Activated CD4-positive, alpha-beta memory T cell treated with anti-CD3 and anti-CD28 coated beads for 36 hours (primary cell): ENCODE results near the gene BBS2. TPM values are rescaled to one million over a fixed set of nuclear protein-coding genes. Genes with fewer than 3 reads are reported as not detected.
"Not testable (repeated sequence)": the region's sequence is repeated elsewhere in the genome, so short reads cannot be mapped to it uniquely, and the experiment has no call there.

Experiments used
- CTCF ChIA-PET: fragments of 350-600 bp; sonication (Branson Sonifier 250); formaldehyde crosslinking; loops from one replicate; lab custom pipeline; 2021; ENCODE audit warnings: antibody characterized with exemption, inconsistent platforms; lab: Charles Lee
- POLR2A ChIA-PET: fragments of 350-600 bp; sonication (Branson Sonifier 250); formaldehyde crosslinking; loops from one replicate; lab custom pipeline; 2021; ENCODE audit warnings: antibody characterized with exemption; lab: Charles Lee
- DNase-seq: peaks from one replicate; pipeline ENCODE4 v3.0.0-alpha.2; 2020
- H3K27ac Mint-ChIP-seq: one replicate; pipeline ENCODE4 v1.8.0; 2021; ENCODE audit warnings: mixed read lengths
- H3K27me3 Mint-ChIP-seq: one replicate; pipeline ENCODE4 v1.8.0; 2021; ENCODE audit warnings: mixed read lengths
- H3K36me3 Mint-ChIP-seq: one replicate; pipeline ENCODE4 v1.8.0; 2021; ENCODE audit warnings: mixed read lengths
- H3K4me1 Mint-ChIP-seq: one replicate; pipeline ENCODE4 v1.8.0; 2021; ENCODE audit warnings: low read depth, mixed read lengths
- H3K4me3 Mint-ChIP-seq: one replicate; pipeline ENCODE4 v1.8.0; 2021; ENCODE audit warnings: mild to moderate bottlenecking, mixed read lengths
- H3K9me3 Mint-ChIP-seq: one replicate; pipeline ENCODE4 v1.8.0; 2021; ENCODE audit warnings: mixed read lengths
- intact Hi-C: fragments of 100-400 bp; cut with micrococcal nuclease; formaldehyde crosslinking; loops from one replicate; pipeline ENCODE4 v1.15.1; 2023
- total RNA-seq, 2 experiments: library from RNA; stranded (reverse); gene quantifications; one replicate each; pipeline ENCODE4 v1.2.3, GENCODE V29; 2021

The BBS2 gene
- total RNA-seq, 2 experiments from 2014 or later = 21.5 to 22.6 TPM

GRCh38 chr16:56515665-56516064, 4.2 kb downstream of the BBS2 start:
- Mint-ChIP-seq H3K4me3 (no peak overlapping the region), H3K27ac (no peak overlapping the region), H3K27me3 (no peaks in the 10 kb centered on the region), H3K9me3 (no peaks in the 10 kb centered on the region), H3K4me1 (peaks cover 45% of the 10 kb centered on the region), H3K36me3 (peaks cover 3% of the 10 kb centered on the region)
- ChIA-PET CTCF (interaction anchor here (0.9 to 3.3 kb wide), 3 partner anchors 85 to 186 kb away, joined by 3 to 20 read pairs (median 3); no protein-coding TSS in a partner anchor), POLR2A (no interaction called here)
- intact Hi-C loops = no loop called here
- DNase-seq = no peak

- POLR2A ChIA-PET = no interaction called here
- DNase-seq = no peak
- no peak overlapping the region for H3K4me3 Mint-ChIP-seq
- CTCF ChIA-PET = interaction anchor here (0.6 to 2.2 kb wide), 8 partner anchors 23 to 187 kb away, joined by 3 to 34 read pairs (median 5); no protein-coding TSS in a partner anchor
- H3K27ac Mint-ChIP-seq = no peak overlapping the region
- peaks cover 38% of the 10 kb centered on the region for H3K4me1 Mint-ChIP-seq
- intact Hi-C loops = loop anchor here (1.0 kb wide), 1 partner anchor 187 kb away; no protein-coding TSS in a partner anchor
- no peaks in the 10 kb centered on the region for H3K9me3 Mint-ChIP-seq
- H3K27me3 Mint-ChIP-seq = no peaks in the 10 kb centered on the region
- peaks cover 4% of the 10 kb centered on the region for H3K36me3 Mint-ChIP-seq
Observed at GRCh38 chr16:56514845-56515244, 5.0 kb downstream of the BBS2 start.

GRCh38 chr16:56513972-56514371, 5.9 kb downstream of the BBS2 start:
- H3K4me3 Mint-ChIP-seq = no peak overlapping the region
- H3K4me1 Mint-ChIP-seq = peaks cover 36% of the 10 kb centered on the region
- no peak overlapping the region for H3K27ac Mint-ChIP-seq
- H3K27me3 Mint-ChIP-seq = no peaks in the 10 kb centered on the region
- POLR2A ChIA-PET = no interaction called here
- DNase-seq = peak; percentile 57
- H3K9me3 Mint-ChIP-seq = no peaks in the 10 kb centered on the region
- peaks cover 6% of the 10 kb centered on the region for H3K36me3 Mint-ChIP-seq
- intact Hi-C loops = loop anchor here (1.0 kb wide), 1 partner anchor 188 kb away; no protein-coding TSS in a partner anchor
- CTCF ChIA-PET = interaction anchor here (1.1 to 2.2 kb wide), 12 partner anchors 10 to 188 kb away, joined by 3 to 34 read pairs (median 4); no protein-coding TSS in a partner anchor

GRCh38 chr16:56513091-56513490, 6.7 kb downstream of the BBS2 start:
- Mint-ChIP-seq H3K27ac (no peak overlapping the region), H3K36me3 (peaks cover 11% of the 10 kb centered on the region), H3K9me3 (no peaks in the 10 kb centered on the region), H3K4me3 (no peak overlapping the region), H3K27me3 (no peaks in the 10 kb centered on the region), H3K4me1 (peaks cover 32% of the 10 kb centered on the region)
- CTCF ChIA-PET = interaction anchor here (1.0 to 2.2 kb wide), 8 partner anchors 11 to 189 kb away, joined by 3 to 34 read pairs (median 4); no protein-coding TSS in a partner anchor
- intact Hi-C loops = no loop called here
- POLR2A ChIA-PET = interaction anchor here (0.6 kb wide), 1 partner anchor 93 kb away, joined by 3 read pairs; no protein-coding TSS in a partner anchor
- DNase-seq = no peak

DNA sequence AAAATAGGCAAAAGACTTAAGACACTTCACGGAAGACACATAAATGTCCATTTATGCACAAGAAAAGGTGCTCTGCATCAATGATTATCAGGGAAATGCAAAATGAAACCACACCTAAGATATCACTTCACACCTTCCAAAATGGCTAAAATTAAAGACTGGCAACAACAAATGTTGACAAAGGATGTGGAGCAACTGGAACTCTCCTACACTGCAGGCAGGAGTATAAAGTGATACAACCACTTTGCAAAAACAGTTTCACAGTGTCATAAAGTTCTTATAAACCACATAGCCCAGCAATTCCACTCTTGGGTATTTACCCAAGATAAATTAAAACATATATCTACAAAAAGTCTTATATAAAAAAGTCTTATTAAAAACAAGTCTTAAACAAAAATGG, 7.8 kb downstream of the BBS2 start:
- no peak for DNase-seq
- H3K36me3 Mint-ChIP-seq = peaks cover 16% of the 10 kb centered on the region
- ChIA-PET POLR2A (no interaction called here), CTCF (interaction anchor here (1.0 kb wide), 1 partner anchor 190 kb away, joined by 3 read pairs; no protein-coding TSS in a partner anchor)
- intact Hi-C loops = no loop called here
- H3K27ac Mint-ChIP-seq = no peak overlapping the region
- no peaks in the 10 kb centered on the region for H3K27me3 Mint-ChIP-seq
- H3K9me3 Mint-ChIP-seq = no peaks in the 10 kb centered on the region
- H3K4me3 Mint-ChIP-seq = no peak overlapping the region
- peaks cover 23% of the 10 kb centered on the region for H3K4me1 Mint-ChIP-seq

GRCh38 chr16:56510544-56510943, 9.3 kb downstream of the BBS2 start:
- H3K27ac Mint-ChIP-seq = no peak overlapping the region
- peaks cover 15% of the 10 kb centered on the region for H3K4me1 Mint-ChIP-seq
- intact Hi-C loops = no loop called here
- H3K27me3 Mint-ChIP-seq = no peaks in the 10 kb centered on the region
- H3K4me3 Mint-ChIP-seq = no peak overlapping the region
- POLR2A ChIA-PET = no interaction called here
- peaks cover 19% of the 10 kb centered on the region for H3K36me3 Mint-ChIP-seq
- H3K9me3 Mint-ChIP-seq = no peaks in the 10 kb centered on the region
- CTCF ChIA-PET = no interaction called here
- DNase-seq = no peak

DNA sequence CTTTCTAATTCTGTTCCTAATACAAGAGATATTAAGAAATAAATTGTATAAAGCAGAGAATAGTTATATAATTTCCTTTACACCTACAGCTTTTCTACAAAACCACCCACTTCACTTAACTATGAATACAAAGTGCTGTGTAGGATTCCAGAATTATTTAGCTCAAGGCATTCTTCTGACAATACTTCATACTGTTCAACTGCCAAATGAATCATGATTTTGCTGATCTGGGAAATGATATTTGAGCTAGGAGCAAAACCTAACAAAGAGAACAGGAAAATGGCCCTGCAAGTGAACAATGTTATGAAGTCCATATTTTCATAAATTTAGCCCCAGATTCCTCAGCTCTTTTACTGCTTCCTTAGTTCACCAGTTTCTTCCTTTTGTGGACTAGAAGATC, 12.9 kb downstream of the BBS2 start:
- Mint-ChIP-seq H3K27me3 (no peaks in the 10 kb centered on the region), H3K27ac (no peak overlapping the region), H3K36me3 (peaks cover 25% of the 10 kb centered on the region), H3K4me3 (no peak overlapping the region), H3K9me3 (no peaks in the 10 kb centered on the region), H3K4me1 (no peaks in the 10 kb centered on the region)
- POLR2A ChIA-PET = no interaction called here
- CTCF ChIA-PET = interaction anchor here (0.7 to 1.3 kb wide), 2 partner anchors 11 to 195 kb away, joined by 3 to 4 read pairs; no protein-coding TSS in a partner anchor
- DNase-seq = no peak
- intact Hi-C loops = no loop called here

DNA sequence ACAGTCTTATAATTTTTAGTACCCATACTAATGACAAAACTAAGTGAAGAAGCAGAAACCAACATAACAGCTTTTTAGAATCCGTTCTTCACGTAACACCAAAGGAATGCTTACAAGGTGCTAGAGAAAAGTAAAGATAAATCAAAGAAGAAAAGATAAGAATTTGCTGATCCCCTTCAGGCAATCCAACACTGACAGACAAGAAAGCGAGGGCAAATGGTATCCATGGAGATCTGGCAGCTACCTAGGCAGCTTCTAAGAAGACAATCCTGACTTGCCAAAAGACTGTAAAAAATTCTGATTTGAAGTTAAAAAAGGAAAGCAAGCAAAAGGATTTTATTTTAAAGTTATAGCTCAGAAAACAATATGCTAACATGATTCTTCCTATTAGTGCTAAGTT, 14.6 kb downstream of the BBS2 start:
- intact Hi-C loops = no loop called here
- Mint-ChIP-seq H3K36me3 (peaks cover 25% of the 10 kb centered on the region), H3K4me3 (no peak overlapping the region), H3K27me3 (no peaks in the 10 kb centered on the region), H3K4me1 (no peaks in the 10 kb centered on the region), H3K9me3 (no peaks in the 10 kb centered on the region), H3K27ac (no peak overlapping the region)
- CTCF ChIA-PET = interaction anchor here (0.8 kb wide), 1 partner anchor 72 kb away, joined by 3 read pairs; no protein-coding TSS in a partner anchor
- DNase-seq = no peak
- POLR2A ChIA-PET = no interaction called here

DNA sequence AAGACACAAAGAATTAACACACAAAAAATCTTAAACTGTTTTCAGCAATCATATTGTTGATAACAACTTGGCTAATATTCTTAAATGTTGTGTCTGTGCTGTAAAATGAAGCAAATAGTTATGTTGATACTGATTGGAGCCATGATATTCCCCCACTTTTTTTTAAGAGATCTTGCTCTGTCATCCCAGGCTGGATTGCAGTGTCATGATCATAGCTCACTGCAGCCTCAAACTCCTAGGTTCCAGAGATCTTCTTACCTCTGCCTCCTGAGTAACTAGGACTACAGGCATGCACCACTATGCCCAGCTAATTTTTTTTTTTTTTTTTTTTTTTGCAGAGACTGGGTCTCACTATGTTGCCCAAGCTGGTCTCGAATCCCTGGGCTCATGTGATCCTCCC, 26.0 kb downstream of the BBS2 start:
- Mint-ChIP-seq H3K9me3 (no peaks in the 10 kb centered on the region), H3K27ac (no peak overlapping the region), H3K4me1 (no peaks in the 10 kb centered on the region), H3K36me3 (peaks cover 20% of the 10 kb centered on the region), H3K4me3 (no peak overlapping the region), H3K27me3 (no peaks in the 10 kb centered on the region)
- ChIA-PET CTCF (no interaction called here), POLR2A (interaction anchor here (0.6 kb wide), 1 partner anchor 8 kb away, joined by 3 read pairs; no protein-coding TSS in a partner anchor)
- intact Hi-C loops = no loop called here
- no peak for DNase-seq

DNA sequence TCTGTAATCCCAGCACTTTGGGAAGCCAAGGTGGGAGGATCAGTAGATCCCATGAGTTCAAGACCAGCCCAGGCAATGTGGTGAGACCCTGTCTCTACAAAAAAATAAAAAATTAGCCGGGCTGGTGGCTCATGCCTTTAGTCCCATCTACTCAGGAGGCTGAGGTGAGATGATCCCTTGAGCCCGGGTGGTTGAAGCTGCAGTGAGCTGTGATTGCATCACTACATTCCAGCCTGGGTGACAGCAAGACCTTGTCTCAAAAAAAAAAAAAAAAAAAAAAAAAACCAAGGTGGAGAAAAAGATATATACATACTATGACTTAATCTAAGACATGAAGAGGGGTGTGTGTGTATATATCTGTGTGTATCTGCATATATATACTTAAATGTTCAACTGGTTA, 26.7 kb downstream of the BBS2 start:
- POLR2A ChIA-PET = no interaction called here
- CTCF ChIA-PET = no interaction called here
- H3K4me1 Mint-ChIP-seq = no peaks in the 10 kb centered on the region
- no peak overlapping the region for H3K4me3 Mint-ChIP-seq
- H3K36me3 Mint-ChIP-seq = peaks cover 15% of the 10 kb centered on the region
- intact Hi-C loops = no loop called here
- no peaks in the 10 kb centered on the region for H3K27me3 Mint-ChIP-seq
- no peaks in the 10 kb centered on the region for H3K9me3 Mint-ChIP-seq
- no peak for DNase-seq
- H3K27ac Mint-ChIP-seq = no peak overlapping the region

DNA sequence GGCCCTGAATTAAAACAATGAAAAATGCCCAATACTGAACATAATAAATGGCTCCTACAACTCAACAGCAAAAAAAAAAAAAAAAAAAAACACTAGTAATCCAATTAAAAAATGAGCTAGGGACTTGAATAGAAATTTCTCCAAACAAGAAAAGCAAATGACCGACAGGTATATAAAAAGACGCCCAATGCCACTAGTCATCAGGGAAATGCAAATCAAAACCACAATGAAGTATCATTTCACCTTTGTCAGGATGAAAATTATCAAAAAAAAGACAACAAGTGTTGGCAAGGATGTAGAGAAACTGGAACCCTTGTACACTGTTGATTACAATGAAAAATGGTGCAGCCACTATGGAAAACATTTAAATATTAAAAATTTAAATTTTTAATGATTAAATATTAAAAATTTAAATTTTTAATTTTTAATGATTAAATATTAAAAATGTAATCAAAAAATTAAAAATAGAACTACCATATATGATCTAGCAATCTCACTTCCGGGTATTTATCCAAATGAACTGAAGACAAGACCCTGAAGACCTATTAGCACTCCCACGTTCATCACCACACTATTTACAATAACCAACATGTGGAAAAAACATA, 28.1 kb downstream of the BBS2 start:
- intact Hi-C loops = no loop called here
- ChIA-PET CTCF (no interaction called here), POLR2A (no interaction called here)
- Mint-ChIP-seq H3K27ac (no peak overlapping the region), H3K4me1 (no peaks in the 10 kb centered on the region), H3K27me3 (no peaks in the 10 kb centered on the region), H3K9me3 (no peaks in the 10 kb centered on the region), H3K36me3 (peaks cover 9% of the 10 kb centered on the region), H3K4me3 (no peak overlapping the region)
- no peak for DNase-seq

DNA sequence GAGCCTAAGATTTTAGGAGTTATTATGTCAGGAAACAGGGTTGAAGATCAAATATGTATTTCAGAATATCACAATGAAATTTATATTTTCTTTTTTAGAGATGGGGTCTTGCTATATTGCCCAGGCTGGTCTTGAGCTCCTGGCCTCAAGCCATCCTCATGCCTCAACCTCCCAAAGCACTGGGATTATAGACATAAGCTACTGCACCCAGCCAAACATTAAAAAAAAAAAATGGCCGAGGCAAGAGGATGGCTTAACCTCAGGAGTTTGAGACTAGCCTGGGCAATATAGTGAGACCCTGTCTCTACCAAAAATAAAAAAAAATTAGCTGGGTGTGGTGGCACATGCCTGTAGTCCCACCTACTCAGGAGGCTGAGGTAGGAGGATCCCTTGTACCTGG, 31.0 kb downstream of the BBS2 start:
- H3K36me3 Mint-ChIP-seq = peaks cover 13% of the 10 kb centered on the region
- DNase-seq, H3K4me3 Mint-ChIP-seq, H3K4me1 Mint-ChIP-seq, intact Hi-C loops, H3K27me3 Mint-ChIP-seq, H3K9me3 Mint-ChIP-seq, H3K27ac Mint-ChIP-seq: not testable (repeated sequence)
- ChIA-PET CTCF (interaction anchor here (0.7 kb wide), 1 partner anchor 28 kb away, joined by 3 read pairs; no protein-coding TSS in a partner anchor), POLR2A (interaction anchor here (0.7 kb wide), 1 partner anchor 11 kb away, joined by 5 read pairs; no protein-coding TSS in a partner anchor)
